ENCODE results near the gene OGN. TPM values are rescaled to one million over a fixed set of nuclear protein-coding genes. Genes with fewer than 3 reads are reported as not detected.

The OGN gene
- total and polyA plus RNA-seq, 2 of the 4 experiments (the other 2 are of a cell fraction), result under 0.01 to 0.10 TPM

DNA sequence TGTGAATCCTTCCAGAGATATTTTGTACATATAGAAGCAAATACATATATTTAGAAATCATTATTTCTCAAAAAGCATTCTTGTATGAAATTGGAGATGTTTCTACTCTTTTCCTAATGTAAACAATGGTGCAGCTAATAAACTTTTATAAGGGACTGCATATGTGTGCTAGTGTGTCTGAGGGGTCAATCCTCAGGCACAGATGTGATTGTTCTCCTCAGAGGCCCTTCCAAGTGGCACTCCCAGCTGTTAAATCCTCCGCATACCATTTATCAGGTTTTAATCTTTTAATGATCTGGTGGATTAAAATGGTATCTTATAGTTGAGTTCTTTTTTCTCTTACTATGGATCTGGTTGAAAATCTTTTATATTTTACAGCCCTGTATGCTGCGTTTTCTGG lies 25.5 kb upstream of the OGN start:
- H2BK20ac ChIP-seq (ENCODE audit: low read depth, low read length), result no peak overlapping the region
- H3K4me1 ChIP-seq (ENCODE audit: control insufficient read depth, insufficient read depth, low read length), result peaks cover 6% of the 10 kb centered on the region
- no peak overlapping the region for H2BK120ac ChIP-seq (ENCODE audit: low read depth, low read length)
- H3K4me2 ChIP-seq (ENCODE audit: low read depth, low read length), result no peak overlapping the region
- H4K91ac ChIP-seq (ENCODE audit: insufficient read depth, low read depth, low read length), result no peak overlapping the region
- in situ Hi-C loops (cut with MboI; ENCODE audit: low sequenced_read_pairs) (loop anchor here (10.0 kb wide), 2 partner anchors 205 to 295 kb away; no protein-coding TSS in a partner anchor), intact Hi-C loops (cut with micrococcal nuclease) (no loop called here), dilution Hi-C loops (cut with HindIII; ENCODE audit: low sequenced_read_pairs, unreplicated experiment) (no loop called here)
- no peak overlapping the region for H3K9ac ChIP-seq (ENCODE audit: low read depth, low read length)
- H4K5ac ChIP-seq (ENCODE audit: low read depth, low read length), result no peak overlapping the region
- H3K4ac ChIP-seq (ENCODE audit: low read depth, low read length), result no peak overlapping the region
- CTCF ChIA-PET, result no interaction called here
- H3K23ac ChIP-seq (ENCODE audit: low read depth, low read length), result no peak overlapping the region
- TF ChIP-seq CEBPB (IDR thresholded peaks at IDR 0.05; ENCODE audit: low read depth, low read length) (no peak), CHD1 (IDR thresholded peaks at IDR 0.05; ENCODE audit: low read depth, low read length) (no peak), MXI1 (IDR thresholded peaks at IDR 0.05; ENCODE audit: borderline replicate concordance, low read depth, low read length) (no peak), RAD21 (IDR thresholded peaks at IDR 0.05; ENCODE audit: low read length) (no peak), NFE2L2 (IDR thresholded peaks at IDR 0.05; ENCODE audit: low read depth, low read length) (no peak), MAZ (IDR thresholded peaks at IDR 0.05; ENCODE audit: borderline replicate concordance, low read depth, low read length) (no peak), RCOR1 (IDR thresholded peaks at IDR 0.05; ENCODE audit: insufficient replicate concordance, low read length) (no peak), RFX5 (IDR thresholded peaks at IDR 0.05; ENCODE audit: low read depth, low read length) (no peak), BHLHE40 (IDR thresholded peaks at IDR 0.05; ENCODE audit: low read depth, low read length) (no peak), POLR2A (IDR thresholded peaks at IDR 0.05; ENCODE audit: low read depth, low read length) (no peak), SMC3 (IDR thresholded peaks at IDR 0.05; ENCODE audit: low read depth, low read length) (no peak), FOS (IDR thresholded peaks at IDR 0.05; ENCODE audit: low read depth, low read length) (no peak)
- TF ChIP-seq, protein P1, sequence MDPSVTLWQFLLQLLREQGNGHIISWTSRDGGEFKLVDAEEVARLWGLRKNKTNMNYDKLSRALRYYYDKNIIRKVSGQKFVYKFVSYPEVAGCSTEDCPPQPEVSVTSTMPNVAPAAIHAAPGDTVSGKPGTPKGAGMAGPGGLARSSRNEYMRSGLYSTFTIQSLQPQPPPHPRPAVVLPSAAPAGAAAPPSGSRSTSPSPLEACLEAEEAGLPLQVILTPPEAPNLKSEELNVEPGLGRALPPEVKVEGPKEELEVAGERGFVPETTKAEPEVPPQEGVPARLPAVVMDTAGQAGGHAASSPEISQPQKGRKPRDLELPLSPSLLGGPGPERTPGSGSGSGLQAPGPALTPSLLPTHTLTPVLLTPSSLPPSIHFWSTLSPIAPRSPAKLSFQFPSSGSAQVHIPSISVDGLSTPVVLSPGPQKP (IDR thresholded peaks at IDR 0.05; ENCODE audit: borderline replicate concordance, low read depth, low read length), result no peak
- TF ChIP-seq, protein P2, sequence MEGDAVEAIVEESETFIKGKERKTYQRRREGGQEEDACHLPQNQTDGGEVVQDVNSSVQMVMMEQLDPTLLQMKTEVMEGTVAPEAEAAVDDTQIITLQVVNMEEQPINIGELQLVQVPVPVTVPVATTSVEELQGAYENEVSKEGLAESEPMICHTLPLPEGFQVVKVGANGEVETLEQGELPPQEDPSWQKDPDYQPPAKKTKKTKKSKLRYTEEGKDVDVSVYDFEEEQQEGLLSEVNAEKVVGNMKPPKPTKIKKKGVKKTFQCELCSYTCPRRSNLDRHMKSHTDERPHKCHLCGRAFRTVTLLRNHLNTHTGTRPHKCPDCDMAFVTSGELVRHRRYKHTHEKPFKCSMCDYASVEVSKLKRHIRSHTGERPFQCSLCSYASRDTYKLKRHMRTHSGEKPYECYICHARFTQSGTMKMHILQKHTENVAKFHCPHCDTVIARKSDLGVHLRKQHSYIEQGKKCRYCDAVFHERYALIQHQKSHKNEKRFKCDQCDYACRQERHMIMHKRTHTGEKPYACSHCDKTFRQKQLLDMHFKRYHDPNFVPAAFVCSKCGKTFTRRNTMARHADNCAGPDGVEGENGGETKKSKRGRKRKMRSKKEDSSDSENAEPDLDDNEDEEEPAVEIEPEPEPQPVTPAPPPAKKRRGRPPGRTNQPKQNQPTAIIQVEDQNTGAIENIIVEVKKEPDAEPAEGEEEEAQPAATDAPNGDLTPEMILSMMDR (conservative IDR thresholded peaks at IDR 0.05; ENCODE audit: low read depth, low read length), result no peak
- no peak overlapping the region for H2BK15ac ChIP-seq (ENCODE audit: low read depth, low read length)
- no peaks in the 10 kb centered on the region for H3K9me3 ChIP-seq (ENCODE audit: control insufficient read depth, insufficient read depth, low read length)
- no peak overlapping the region for H2AK5ac ChIP-seq (ENCODE audit: low read depth, low read length)
- no peak overlapping the region for H2AK9ac ChIP-seq (replicated peaks; ENCODE audit: low read depth, low read length, poor library complexity)
- no peaks in the 10 kb centered on the region for H3K79me1 ChIP-seq (ENCODE audit: low read depth in 1 of 2, low read length in 2 of 2)
- H3K4me3 ChIP-seq (ENCODE audit: insufficient read depth, low read depth, low read length), result no peak overlapping the region
- no peak overlapping the region for H3K27ac ChIP-seq (ENCODE audit: insufficient read depth, low read length)
- no peak overlapping the region for H2AFZ ChIP-seq (replicated peaks; ENCODE audit: low read length, poor library complexity)
- no peak overlapping the region for H2BK5ac ChIP-seq (ENCODE audit: low read depth, low read length, poor library complexity, severe bottlenecking)
- POLR2A ChIA-PET (ENCODE audit: unreplicated experiment), result no interaction called here
- H3K14ac ChIP-seq (replicated peaks; ENCODE audit: low read depth, low read length), result no peak overlapping the region
- no CpG with 5 or more reads among the region's 2 CpGs for WGBS, 2 experiments (ENCODE audit: extremely low coverage in 2 of 2, insufficient read length in 1 of 2)
- DNase-seq (no peak), ATAC-seq (ENCODE audit: low read depth) (no peak)
- H4K8ac ChIP-seq (ENCODE audit: low read depth in 2 of 2, low read length in 2 of 2), result no peak overlapping the region
- BruUV-seq (replicated peaks), result no TSS peak
- no peaks in the 10 kb centered on the region for H3K27me3 ChIP-seq (ENCODE audit: control insufficient read depth, insufficient read depth, low read length)
- H3K18ac ChIP-seq (ENCODE audit: low read depth, low read length), result no peak overlapping the region
- no peaks in the 10 kb centered on the region for H3K36me3 ChIP-seq (ENCODE audit: control insufficient read depth, insufficient read depth, low read length)
- H3K9me1 ChIP-seq (ENCODE audit: insufficient read depth, low read length), result peaks cover 2% of the 10 kb centered on the region; the same call in 1 of the 2 replicates
- H3K56ac ChIP-seq (ENCODE audit: extremely low read depth, insufficient read depth, low read length), result no peak overlapping the region
- no peaks in the 10 kb centered on the region for H4K20me1 ChIP-seq (ENCODE audit: insufficient read depth, low read length)
